Mesothelial cell of epicardium (in vitro differentiated cells): ENCODE results near the gene SLCO3A1. TPM values are rescaled to one million over a fixed set of nuclear protein-coding genes. Genes with fewer than 3 reads are reported as not detected.

Source experiments
- DNase-seq, 2 experiments: peaks; one replicate each; pipeline ENCODE4 v3.0.0; 2021; ENCODE audit warnings: low spot score in 2 of 2; ENCODE audit not compliant: unreplicated experiment in 2 of 2
- H3K27ac Mint-ChIP-seq: 2 replicates; pipeline ENCODE4 v1.8.0; 2021; ENCODE audit warnings: mixed read lengths
- H3K27me3 Mint-ChIP-seq: 2 replicates; pipeline ENCODE4 v1.8.0; 2021; ENCODE audit warnings: low read depth, mixed read lengths
- H3K36me3 Mint-ChIP-seq: 2 replicates; pipeline ENCODE4 v1.8.0; 2021; ENCODE audit warnings: mixed read lengths
- H3K4me1 Mint-ChIP-seq: 2 replicates; pipeline ENCODE4 v1.8.0; 2021; ENCODE audit warnings: mixed read lengths
- H3K4me3 Mint-ChIP-seq: 2 replicates; pipeline ENCODE4 v1.8.0; 2021; ENCODE audit warnings: mild to moderate bottlenecking, moderate library complexity, mixed read lengths
- H3K9me3 Mint-ChIP-seq: 2 replicates; pipeline ENCODE4 v1.8.0; 2021; ENCODE audit warnings: mixed read lengths
- CTCF ChIP-seq: fragments of 200-600 bp; sonication (generic); IDR thresholded peaks from one replicate; pipeline ENCODE4 v1.5.0; 2021; ENCODE audit warnings: antibody characterized with exemption; ENCODE audit not compliant: unreplicated experiment
- total RNA-seq: library from RNA; stranded (reverse); gene quantifications from 3 replicates; pipeline ENCODE4 v1.2.1, GENCODE V29; 2021

Gene SLCO3A1
- total RNA-seq, 1 donor from 2014 or later = 1.9 TPM

- no peaks in the 10 kb centered on the region for H3K9me3 Mint-ChIP-seq
- H3K4me1 Mint-ChIP-seq = peaks cover 29% of the 10 kb centered on the region
- peaks cover 62% of the 10 kb centered on the region for H3K27me3 Mint-ChIP-seq
- DNase-seq = no peak
- no peak overlapping the region for H3K27ac Mint-ChIP-seq
- TF ChIP-seq CTCF = no peak
- no peaks in the 10 kb centered on the region for H3K36me3 Mint-ChIP-seq
- H3K4me3 Mint-ChIP-seq = no peak overlapping the region
These were observed 91.9 kb downstream of the SLCO3A1 start for GRCh38 chr15:91945385-91945784.

GRCh38 chr15:91946075-91946474 lies 92.6 kb downstream of the SLCO3A1 start:
- no peak for TF ChIP-seq CTCF
- Mint-ChIP-seq H3K4me1 (peaks cover 23% of the 10 kb centered on the region), H3K4me3 (no peak overlapping the region), H3K36me3 (no peaks in the 10 kb centered on the region), H3K9me3 (no peaks in the 10 kb centered on the region), H3K27ac (no peak overlapping the region), H3K27me3 (peaks cover 62% of the 10 kb centered on the region)
- DNase-seq = no peak

GRCh38 chr15:91946581-91947292 lies 93.2 kb downstream of the SLCO3A1 start:
- Mint-ChIP-seq H3K27ac (no peak overlapping the region), H3K4me1 (peaks cover 16% of the 10 kb centered on the region), H3K27me3 (peaks cover 60% of the 10 kb centered on the region), H3K4me3 (no peak overlapping the region), H3K36me3 (no peaks in the 10 kb centered on the region), H3K9me3 (no peaks in the 10 kb centered on the region)
- no peak for DNase-seq
- TF ChIP-seq CTCF = no peak

GRCh38 chr15:91947293-91947679 lies 93.8 kb downstream of the SLCO3A1 start:
- no peaks in the 10 kb centered on the region for H3K9me3 Mint-ChIP-seq
- H3K27me3 Mint-ChIP-seq = peaks cover 60% of the 10 kb centered on the region
- no peak for TF ChIP-seq CTCF
- no peak for DNase-seq
- H3K4me1 Mint-ChIP-seq = peaks cover 15% of the 10 kb centered on the region
- H3K27ac Mint-ChIP-seq = no peak overlapping the region
- H3K4me3 Mint-ChIP-seq = no peak overlapping the region
- no peaks in the 10 kb centered on the region for H3K36me3 Mint-ChIP-seq

- Mint-ChIP-seq H3K27me3 (peaks cover 58% of the 10 kb centered on the region), H3K27ac (no peak overlapping the region), H3K9me3 (no peaks in the 10 kb centered on the region), H3K36me3 (no peaks in the 10 kb centered on the region), H3K4me3 (no peak overlapping the region), H3K4me1 (peaks cover 13% of the 10 kb centered on the region)
- TF ChIP-seq CTCF = no peak
- no peak for DNase-seq
These were observed 94.4 kb downstream of the SLCO3A1 start for GRCh38 chr15:91947683-91948608.
